ENCODE results near the gene KIAA0513.
"Not testable (repeated sequence)": the region's sequence is repeated elsewhere in the genome, so short reads cannot be mapped to it uniquely, and the experiment has no call there.

The KIAA0513 gene

GRCh38 chr16:85027958-85028684 is 526 bp downstream of the KIAA0513 start:
- DNase-seq, result peak in 2 of 58 donors; percentile 41 to 54

GRCh38 chr16:85028685-85029407 is 1.3 kb downstream of the KIAA0513 start:
- DNase-seq, result peak in 23 of 58 donors; percentile 16 to 57 (median 31)

- DNase-seq, result peak in 2 of 58 donors; percentile 19 to 23
Measured at GRCh38 chr16:85029408-85029784, 1.8 kb downstream of the KIAA0513 start.

GRCh38 chr16:85029981-85030401 is 2.4 kb downstream of the KIAA0513 start:
- DNase-seq, result no peak

- no peak for DNase-seq
Measured at GRCh38 chr16:85031451-85031850, 3.9 kb downstream of the KIAA0513 start.

GRCh38 chr16:85032187-85032586 is 4.6 kb downstream of the KIAA0513 start:
- not testable (repeated sequence) for DNase-seq

GRCh38 chr16:85033171-85033570 is 5.6 kb downstream of the KIAA0513 start:
- no peak for DNase-seq

GRCh38 chr16:85034591-85035433 is 7.2 kb downstream of the KIAA0513 start:
- no peak for DNase-seq

GRCh38 chr16:85036236-85037049 is 8.8 kb downstream of the KIAA0513 start:
- DNase-seq, result peak in 1 of 58 donors; percentile 12

- peak in 5 of 58 donors; percentile 4 to 24 (median 13) for DNase-seq
Measured at GRCh38 chr16:85037050-85037410, 9.4 kb downstream of the KIAA0513 start.

- DNase-seq, result no peak
Measured at GRCh38 chr16:85037721-85038120, 10.1 kb downstream of the KIAA0513 start.

- peak in 1 of 58 donors; percentile 24 for DNase-seq
Measured at GRCh38 chr16:85040685-85041084, 13.1 kb downstream of the KIAA0513 start.

- peak in 2 of 58 donors; percentile 6 to 21 for DNase-seq
Measured at GRCh38 chr16:85041219-85042166, 13.9 kb downstream of the KIAA0513 start.

GRCh38 chr16:85042167-85042526 is 14.6 kb downstream of the KIAA0513 start:
- DNase-seq, result no peak

GRCh38 chr16:85042606-85043005 is 15.0 kb downstream of the KIAA0513 start:
- peak in 1 of 58 donors; percentile 11 for DNase-seq

GRCh38 chr16:85045077-85045476 is 17.5 kb downstream of the KIAA0513 start:
- no peak for DNase-seq

GRCh38 chr16:85045641-85046471 is 18.3 kb downstream of the KIAA0513 start:
- peak in 3 of 58 donors; percentile 18 to 51 (median 21) for DNase-seq

GRCh38 chr16:85046472-85046916 is 18.9 kb downstream of the KIAA0513 start:
- peak in 5 of 58 donors; percentile 11 to 51 (median 22) for DNase-seq

Measured in anterior cingulate cortex (tissue), 58 donors.